HG03432 (cell line): ENCODE results near the gene OR1J2.
"Not testable (repeated sequence)": the region's sequence is repeated elsewhere in the genome, so short reads cannot be mapped to it uniquely, and the experiment has no call there.

Experiments used
- ATAC-seq: cut with Tn5 transposase; IDR thresholded peaks from one replicate; pipeline ENCODE4 v1.9.1; 2021; ENCODE audit warnings: mild to moderate bottlenecking, moderate library complexity; ENCODE audit not compliant: unreplicated experiment

The OR1J2 gene, protein sequence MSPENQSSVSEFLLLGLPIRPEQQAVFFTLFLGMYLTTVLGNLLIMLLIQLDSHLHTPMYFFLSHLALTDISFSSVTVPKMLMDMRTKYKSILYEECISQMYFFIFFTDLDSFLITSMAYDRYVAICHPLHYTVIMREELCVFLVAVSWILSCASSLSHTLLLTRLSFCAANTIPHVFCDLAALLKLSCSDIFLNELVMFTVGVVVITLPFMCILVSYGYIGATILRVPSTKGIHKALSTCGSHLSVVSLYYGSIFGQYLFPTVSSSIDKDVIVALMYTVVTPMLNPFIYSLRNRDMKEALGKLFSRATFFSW

DNA sequence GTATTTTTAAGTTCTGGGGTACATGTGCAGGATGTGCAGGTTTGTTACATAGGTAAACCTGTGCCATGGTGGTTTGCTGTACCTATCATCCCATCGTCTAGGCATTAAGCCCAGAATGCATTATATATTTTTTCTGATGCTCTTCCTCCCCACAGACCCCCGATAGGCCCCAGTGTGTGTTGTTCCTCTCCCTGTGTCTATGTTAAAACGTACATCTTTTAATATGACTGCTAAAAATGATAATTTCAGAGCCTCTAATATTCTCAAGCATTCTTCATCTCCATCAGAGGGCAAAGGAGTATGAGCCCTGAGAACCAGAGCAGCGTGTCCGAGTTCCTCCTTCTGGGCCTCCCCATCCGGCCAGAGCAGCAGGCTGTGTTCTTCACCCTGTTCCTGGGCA is at the start of gene OR1J2:
OR1J2 (plus strand) TSS at position 301 of the 400 bp plus-strand sequence; CDS start at position 301, 0 bp downstream.
- ATAC-seq: no peak

DNA sequence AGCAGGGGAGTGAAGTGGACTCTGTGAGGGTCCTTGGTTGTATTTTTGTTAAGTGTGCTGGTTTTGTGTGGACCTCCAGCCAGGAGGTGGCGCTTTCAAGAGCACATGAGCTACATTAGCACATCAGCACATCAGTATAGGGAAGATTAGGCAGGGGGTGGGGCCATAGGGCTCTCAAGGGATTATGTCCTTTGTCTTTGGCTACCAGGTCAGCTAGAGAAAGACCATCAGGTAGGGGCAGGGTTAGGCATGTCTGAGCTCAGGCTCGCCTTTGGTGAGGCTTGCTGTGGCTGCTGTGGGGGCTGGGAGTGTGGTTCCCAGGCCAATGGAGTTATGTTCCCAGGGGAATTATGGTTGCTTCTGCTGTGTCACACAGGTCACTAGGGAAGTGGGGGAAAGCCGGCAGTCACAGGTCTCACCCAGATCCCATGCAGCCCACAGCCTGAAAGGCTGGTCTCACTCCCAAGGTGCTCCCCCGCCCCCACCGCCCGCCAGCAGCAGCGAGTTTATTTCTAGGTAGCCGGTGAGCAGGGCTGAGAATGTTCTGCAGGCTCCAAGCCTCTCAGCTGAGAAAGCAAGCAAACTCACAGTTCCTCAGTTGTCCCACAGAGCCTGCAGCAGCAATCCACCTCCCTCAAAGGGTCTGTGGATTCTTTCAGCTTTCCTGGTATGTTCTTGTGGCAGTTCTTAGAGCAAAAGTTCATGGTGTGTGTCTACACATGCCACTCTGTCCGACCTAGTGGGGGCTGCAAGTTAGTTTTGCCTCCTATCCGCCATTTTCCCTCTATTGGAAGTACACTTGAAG is 46.6 kb upstream of the OR1J2 start:
- peak; percentile 79 for ATAC-seq

- peak; percentile 70 for ATAC-seq
Observed at GRCh38 chr9:122464633-122465567, 45.7 kb upstream of the OR1J2 start.

DNA sequence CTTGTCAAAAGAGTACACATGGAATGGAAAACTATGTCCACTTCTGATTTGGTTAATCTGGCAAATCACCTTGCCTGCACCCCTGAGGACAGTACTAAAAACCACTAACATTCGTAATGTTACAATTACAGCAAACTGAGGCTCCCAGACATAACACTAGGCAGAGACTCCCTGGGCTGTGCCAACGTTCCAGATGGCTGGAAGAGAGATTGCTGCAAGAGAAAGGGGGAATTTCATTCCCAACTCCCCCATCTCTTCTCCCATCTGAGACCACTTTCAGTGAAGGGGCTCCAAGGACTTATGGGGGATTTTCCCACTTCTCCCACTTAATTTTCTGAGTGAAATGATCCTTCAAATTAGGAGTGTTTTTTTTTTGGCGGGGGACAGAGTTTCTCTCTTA is 44.1 kb upstream of the OR1J2 start:
- ATAC-seq: no peak

GRCh38 chr9:122468735-122469134 is 41.9 kb upstream of the OR1J2 start:
- ATAC-seq: no peak

- ATAC-seq: no peak
Observed at GRCh38 chr9:122474561-122474960, 36.0 kb upstream of the OR1J2 start.

DNA sequence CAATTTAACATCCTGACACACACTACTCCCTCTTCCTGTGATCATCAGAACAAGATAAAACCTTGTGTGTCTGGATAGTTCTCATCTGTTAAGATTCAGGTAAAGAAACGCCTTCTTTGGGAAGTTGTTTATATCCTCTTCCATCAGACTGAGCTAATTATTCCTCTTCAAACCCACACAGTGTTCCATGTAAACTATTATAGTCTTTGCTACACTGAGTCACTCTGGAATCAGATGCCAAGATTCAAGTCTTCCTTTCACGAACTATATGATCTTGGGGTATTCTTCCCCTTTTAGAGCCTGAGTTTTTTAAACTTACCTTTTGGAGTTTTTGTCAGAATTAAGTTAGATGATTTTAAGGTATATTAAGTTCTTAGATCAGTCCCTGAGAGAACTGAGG is 34.9 kb upstream of the OR1J2 start:
- ATAC-seq: no peak

DNA sequence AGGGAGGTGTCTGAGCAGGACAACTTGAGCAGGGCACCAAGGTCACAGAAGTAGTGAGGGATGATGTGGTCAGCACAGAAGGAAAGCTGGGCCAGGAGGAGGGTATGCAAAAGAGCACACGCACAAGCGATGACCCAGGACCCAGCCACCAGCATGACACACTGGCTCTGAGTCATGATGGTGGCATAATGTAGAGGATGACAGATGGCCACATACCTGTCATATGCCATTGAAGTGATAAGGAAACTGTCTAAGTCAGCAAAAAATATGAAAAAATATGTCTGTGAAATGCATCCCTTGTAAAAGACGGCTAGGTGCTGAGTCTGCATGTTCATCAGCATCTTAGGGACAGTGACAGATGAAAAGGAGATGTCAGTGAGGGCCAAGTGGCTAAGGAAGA is 33.3 kb upstream of the OR1J2 start:
- ATAC-seq: no peak

- no peak for ATAC-seq
Observed at GRCh38 chr9:122477826-122478225, 32.8 kb upstream of the OR1J2 start, which contains the start of gene OR1J1. TSS of gene OR1J1 (minus strand) at chr9:122477926. CDS start at chr9:122477926, 0 bp downstream.

- ATAC-seq: no peak
Observed at GRCh38 chr9:122479062-122479461, 31.5 kb upstream of the OR1J2 start.

DNA sequence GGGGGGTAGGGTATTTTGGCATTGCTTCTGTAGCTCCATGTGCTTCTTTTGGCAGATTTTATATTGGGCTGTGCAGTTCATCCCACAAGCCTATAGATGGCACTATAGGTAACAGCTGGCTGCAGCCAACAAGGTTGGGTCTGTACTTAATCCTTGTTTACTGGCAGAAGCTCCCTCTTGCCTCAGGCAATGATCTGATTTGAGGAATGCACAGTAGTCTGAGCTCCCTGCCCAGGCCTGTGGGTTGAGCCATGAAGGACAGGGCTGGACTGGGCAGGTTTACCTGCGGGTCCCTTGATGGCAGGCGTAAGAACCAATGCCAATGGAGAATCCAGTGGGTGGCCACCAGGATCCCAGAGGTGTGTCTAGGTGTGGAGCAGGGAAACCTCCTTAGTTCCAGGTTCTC is 11.7 kb upstream of the OR1J2 start:
- no peak for ATAC-seq

GRCh38 chr9:122506964-122507363 is 3.6 kb upstream of the OR1J2 start:
- no peak for ATAC-seq

DNA sequence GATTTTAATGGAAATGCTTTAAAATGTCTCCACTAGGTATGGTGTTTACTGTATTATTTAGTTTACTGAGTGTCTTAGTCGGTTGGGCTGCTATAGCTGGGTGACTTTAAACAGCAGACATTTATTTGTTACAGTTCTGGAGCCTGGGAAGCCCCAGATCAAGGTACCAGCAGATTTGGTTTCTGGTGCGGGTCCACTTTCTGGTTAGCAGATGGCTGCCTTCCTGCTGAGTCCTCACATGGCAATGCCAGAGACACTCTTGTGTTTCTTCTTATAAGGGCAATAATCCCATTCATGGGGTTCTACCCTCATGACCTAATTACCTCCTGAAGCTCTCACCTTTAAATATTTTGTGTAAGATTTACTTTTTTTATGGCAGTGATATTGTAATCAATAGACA is 7.6 kb downstream of the OR1J2 start:
- no peak for ATAC-seq

GRCh38 chr9:122518841-122519240 is 8.2 kb downstream of the OR1J2 start, which contains the start of gene OR1J4:
TSS of gene OR1J4 (plus strand) at chr9:122519141. CDS start at chr9:122519141, 0 bp downstream.
- ATAC-seq: no peak

DNA sequence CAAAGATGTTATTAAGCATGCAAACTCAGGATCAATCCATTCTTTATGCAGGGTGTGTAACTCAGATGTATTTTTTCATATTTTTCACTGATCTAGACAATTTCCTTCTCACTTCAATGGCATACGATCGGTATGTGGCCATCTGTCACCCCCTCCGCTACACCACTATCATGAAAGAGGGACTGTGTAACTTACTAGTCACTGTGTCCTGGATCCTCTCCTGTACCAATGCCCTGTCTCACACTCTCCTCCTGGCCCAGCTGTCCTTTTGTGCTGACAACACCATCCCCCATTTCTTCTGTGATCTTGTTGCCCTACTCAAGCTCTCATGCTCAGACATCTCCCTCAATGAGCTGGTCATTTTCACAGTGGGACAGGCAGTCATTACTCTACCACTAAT is 8.8 kb downstream of the OR1J2 start:
- ATAC-seq: no peak

GRCh38 chr9:122526602-122527001 is 16.0 kb downstream of the OR1J2 start:
- no peak for ATAC-seq

DNA sequence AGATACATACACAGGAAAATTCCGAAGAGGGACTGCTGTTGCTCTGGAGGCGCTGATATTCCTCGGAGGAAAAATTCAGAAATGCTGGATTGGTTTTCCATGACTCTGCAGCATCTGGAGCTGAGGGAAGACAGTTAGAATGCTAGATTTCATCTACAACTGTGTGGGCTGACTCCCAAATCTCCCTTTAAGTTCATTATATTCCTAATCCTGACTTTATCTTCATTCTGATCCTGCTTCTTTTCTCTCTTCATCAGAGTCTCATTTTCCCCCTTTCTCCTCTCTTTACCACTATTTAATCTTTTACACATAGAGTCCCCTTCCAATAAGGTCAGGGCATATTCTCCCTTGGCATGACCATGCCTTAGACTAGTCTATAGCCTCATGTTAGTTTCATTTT is 16.6 kb downstream of the OR1J2 start, which contains the start of gene OR1N1:
OR1N1 (minus strand) TSS at position 101 of the 400 bp plus-strand sequence; CDS start at position 101, 0 bp downstream.
- ATAC-seq: no peak

- not testable (repeated sequence) for ATAC-seq
Observed at GRCh38 chr9:122531157-122531556, 20.6 kb downstream of the OR1J2 start.

- ATAC-seq: no peak
Observed at GRCh38 chr9:122536134-122536533, 25.5 kb downstream of the OR1J2 start.

DNA sequence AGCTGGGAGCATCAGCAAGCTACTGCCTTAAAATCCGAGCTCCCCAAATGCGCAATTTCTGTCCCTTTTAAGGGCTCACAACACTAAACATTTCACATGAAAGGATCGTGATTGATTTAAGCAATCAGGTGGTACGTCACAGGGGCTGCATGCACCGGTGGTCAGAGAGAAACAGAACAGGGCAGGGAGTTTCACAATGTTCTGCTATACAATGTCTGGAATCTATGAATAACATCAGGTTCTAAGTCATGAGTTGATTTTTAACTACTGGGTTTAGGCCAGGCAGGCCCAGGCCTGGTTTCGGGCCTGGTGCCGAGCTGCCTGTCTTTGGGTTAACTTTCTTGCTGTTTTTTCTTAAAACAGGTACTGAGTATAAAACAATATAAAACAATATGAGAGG is 26.5 kb downstream of the OR1J2 start:
- not testable (repeated sequence) for ATAC-seq

GRCh38 chr9:122538757-122539156 is 28.2 kb downstream of the OR1J2 start:
- no peak for ATAC-seq
